Spleen (tissue), 11 donors: Measurements from ENCODE around the gene COL8A1. TPM values are rescaled to one million over a fixed set of nuclear protein-coding genes. Genes with fewer than 3 reads are reported as not detected.

Source experiments
- DNase-seq: peaks from one replicate; pipeline ENCODE4 v3.0.0-alpha.2; 2020
- H3K27ac ChIP-seq, 8 donors: fragments of 200-600 bp; sonication (generic) in 7 of 8; 1 replicate in 4 of 8; 2 replicates in 4 of 8; pipeline versions ENCODE4 v1.5.0 to v1.8.0; 2016 to 2021; ENCODE audit warnings: inconsistent platforms in 4 of 8, mild to moderate bottlenecking in 4 of 8, moderate library complexity in 1 of 8
- H3K27me3 ChIP-seq, 7 donors: fragments of 200-600 bp; sonication (generic) in 6 of 7; replicated peaks in 1 of 7; 1 replicate in 4 of 7; 2 replicates in 3 of 7; pipeline versions ENCODE4 v1.5.0 to v1.8.0; 2016 to 2021; ENCODE audit warnings: inconsistent platforms in 3 of 7, mild to moderate bottlenecking in 1 of 7
- H3K36me3 ChIP-seq, 6 donors: fragments of 200-600 bp; sonication (generic) in 5 of 6; 1 replicate in 4 of 6; 2 replicates in 2 of 6; pipeline versions ENCODE4 v1.5.0 to v1.8.0; 2016 to 2021; ENCODE audit warnings: inconsistent platforms in 2 of 6
- H3K4me1 ChIP-seq, 6 donors: fragments of 200-600 bp; sonication (generic) in 5 of 6; 1 replicate in 3 of 6; 2 replicates in 3 of 6; pipeline versions ENCODE4 v1.5.0 to v1.8.0; 2016 to 2021; ENCODE audit warnings: inconsistent platforms in 3 of 6
- H3K4me3 ChIP-seq, 8 donors: fragments of 200-600 bp; sonication (generic) in 7 of 8; 1 replicate in 4 of 8; 2 replicates in 4 of 8; pipeline versions ENCODE4 v1.5.0 to v1.8.0; 2016 to 2021; ENCODE audit warnings: inconsistent platforms in 4 of 8, mild to moderate bottlenecking in 4 of 8, moderate library complexity in 2 of 8
- H3K9me3 ChIP-seq, 8 donors: fragments of 200-600 bp; sonication (generic) in 7 of 8; 1 replicate in 4 of 8; 2 replicates in 4 of 8; pipeline versions ENCODE4 v1.5.0 to v1.8.0; 2016 to 2021; ENCODE audit warnings: inconsistent platforms in 4 of 8
- CTCF ChIP-seq, 11 experiments: fragments of 200-600 bp in 7 of 11; fragments of 450-650 bp in 4 of 11; sonication (generic) in 4 of 11; IDR thresholded peaks in 8 of 11; conservative IDR thresholded peaks in 3 of 11; 1 replicate in 7 of 11; 2 replicates in 4 of 11; pipeline versions ENCODE4 v1.4.0 to v1.8.0; 2016 to 2021; ENCODE audit warnings: antibody characterized with exemption in 11 of 11, inconsistent platforms in 4 of 11, mild to moderate bottlenecking in 1 of 11
- POLR2A ChIP-seq, 3 donors: fragments of 450-650 bp; IDR thresholded peaks; one replicate each; pipeline ENCODE4 v1.5.1; 2017; ENCODE audit warnings: antibody characterized with exemption in 3 of 3, mild to moderate bottlenecking in 1 of 3
- POLR2AphosphoS5 ChIP-seq, 3 donors: sonication (generic); formaldehyde crosslinking; IDR thresholded peaks; one replicate each; pipeline ENCODE4 v1.5.1; 2017; ENCODE audit warnings: antibody characterized with exemption in 3 of 3
- WGBS, 5 donors: extraction: QIAGEN DNeasy Blood & Tissue Kit in 3 of 5; methylation state at CpG; one replicate each; pipeline versions ENCODE4 v1.1.5 to v1.1.7; 2013 to 2018; 5-methylcytosine and 5-hydroxymethylcytosine counted together
- intact Hi-C: fragments of 100-400 bp; cut with DNase I; formaldehyde crosslinking; loops from one replicate; pipeline ENCODE4 v1.15.0; 2023; ENCODE audit warnings: low total_unique reads
- polyA plus RNA-seq, 3 donors: library from polyadenylated mRNA; stranded (reverse); fragments of 200-250 nt; gene quantifications; one replicate each; pipeline ENCODE4 v1.2.1, GENCODE V29; 2013
- total RNA-seq, 7 donors: library from RNA; depleted of rRNA in 3 of 7; stranded (reverse); fragments of >200 nt in 3 of 7; fragmentation: NEBNext Ultra II Directional in 4 of 7; extraction: Animal tissue kit (Norgen Biotek cat#: 25700) in 4 of 7; gene quantifications; one replicate each; pipeline versions ENCODE4 v1.1.0 to v1.2.1, GENCODE V29; 2016 to 2021
- donor health status: healthy with polysubstance abuse.
- donor health status: DM: no; HTN: no; CAD: no; lungs with moderate emphysema.
- donor health status: DM: no; HTN: no; CAD: no.
- donor health status: Bipolar disorder and iron deficiency.
- donor health status: healthy.
- donor health status: DM: no; HTN: no; CAD: no.
- donor health status: DM: yes; HTN: yes; CAD: no.

The COL8A1 gene
- total and polyA plus RNA-seq, 10 donors: 0.22 to 3.1 (median 1.4) TPM

- intact Hi-C loops: no loop called here
These were observed 3.5 kb upstream of the COL8A1 start for GRCh38 chr3:99634881-99635280.

GRCh38 chr3:99635348-99635747, 3.0 kb upstream of the COL8A1 start:
- TF ChIP-seq CTCF (IDR thresholded peaks at IDR 0.05 in 8 of 11, conservative IDR thresholded peaks at IDR 0.05 in 3 of 11) (no peak), POLR2AphosphoS5 (IDR thresholded peaks at IDR 0.05) (no peak), POLR2A (IDR thresholded peaks at IDR 0.05) (no peak)
- WGBS, 5 donors: 73 to 83% (median 82%) methylated on average over 1 of the region's 1 CpG
- H3K36me3 ChIP-seq: no peaks in the 10 kb centered on the region
- peaks cover 0 to 71% (median 43%) of the 10 kb centered on the region in 7 donors for H3K27me3 ChIP-seq
- intact Hi-C loops: no loop called here
- peaks cover 5 to 18% (median 13%) of the 10 kb centered on the region in 6 donors for H3K4me1 ChIP-seq
- H3K27ac ChIP-seq: no peak overlapping the region
- no peak overlapping the region for H3K4me3 ChIP-seq
- no peak for DNase-seq
- no peaks in the 10 kb centered on the region for H3K9me3 ChIP-seq

More at GRCh38 chr3:99634881-99635280, 3.5 kb upstream of the COL8A1 start:
- no peak for DNase-seq
- Histone ChIP-seq H3K36me3 (no peaks in the 10 kb centered on the region), H3K4me3 (no peak overlapping the region), H3K9me3 (no peaks in the 10 kb centered on the region), H3K27me3 (peaks cover 0 to 67% (median 43%) of the 10 kb centered on the region in 7 donors), H3K4me1 (peaks cover 5 to 18% (median 13%) of the 10 kb centered on the region in 6 donors), H3K27ac (no peak overlapping the region)
- 77 to 92% (median 88%) methylated on average over 1 of the region's 1 CpG for WGBS, 5 donors
- TF ChIP-seq POLR2AphosphoS5 (IDR thresholded peaks at IDR 0.05) (no peak), POLR2A (IDR thresholded peaks at IDR 0.05) (no peak), CTCF (IDR thresholded peaks at IDR 0.05 in 8 of 11, conservative IDR thresholded peaks at IDR 0.05 in 3 of 11) (no peak)

- Histone ChIP-seq H3K4me3 (peak overlapping the region in 1 of 8 donors; percentile 42), H3K4me1 (peaks cover 5 to 18% (median 13%) of the 10 kb centered on the region in 6 donors), H3K36me3 (no peaks in the 10 kb centered on the region), H3K27ac (no peak overlapping the region), H3K27me3 (peaks cover 0 to 79% (median 43%) of the 10 kb centered on the region in 7 donors), H3K9me3 (no peaks in the 10 kb centered on the region)
- DNase-seq: no peak
- intact Hi-C loops: no loop called here
- TF ChIP-seq CTCF (IDR thresholded peaks at IDR 0.05 in 8 of 11, conservative IDR thresholded peaks at IDR 0.05 in 3 of 11) (no peak), POLR2A (IDR thresholded peaks at IDR 0.05) (no peak), POLR2AphosphoS5 (IDR thresholded peaks at IDR 0.05) (no peak)
- WGBS, 5 donors: 8 to 17% (median 13%) methylated on average over 6 of the region's 6 CpGs
These were observed 1.4 kb upstream of the COL8A1 start for GRCh38 chr3:99637016-99637367.

GRCh38 chr3:99637368-99638111, 854 bp upstream of the COL8A1 start:
- no peaks in the 10 kb centered on the region for H3K9me3 ChIP-seq
- intact Hi-C loops: no loop called here
- H3K36me3 ChIP-seq: no peaks in the 10 kb centered on the region
- no peak overlapping the region for H3K27ac ChIP-seq
- H3K4me3 ChIP-seq: peak overlapping the region in 6 of 8 donors; percentile 8 to 42 (median 16)
- 2 to 6% (median 3%) methylated on average over 22 of the region's 22 CpGs for WGBS, 5 donors
- H3K4me1 ChIP-seq: peaks cover 5 to 18% (median 13%) of the 10 kb centered on the region in 6 donors
- TF ChIP-seq POLR2AphosphoS5 (IDR thresholded peaks at IDR 0.05) (no peak), POLR2A (IDR thresholded peaks at IDR 0.05) (no peak), CTCF (IDR thresholded peaks at IDR 0.05 in 8 of 11, conservative IDR thresholded peaks at IDR 0.05 in 3 of 11) (no peak)
- no peak for DNase-seq
- H3K27me3 ChIP-seq: peaks cover 0 to 79% (median 43%) of the 10 kb centered on the region in 7 donors
